COLO668 (cell line): Measurements from ENCODE around the gene DUSP9.
"Not testable (repeated sequence)": the region's sequence is repeated elsewhere in the genome, so short reads cannot be mapped to it uniquely, and the experiment has no call there.

Source experiments
- DNase-seq: peaks from one replicate; lab custom pipeline; 2025; ENCODE audit not compliant: unreplicated experiment; lab: John Stamatoyannopoulos, UW

The DUSP9 gene

GRCh38 chrX:153689654-153690465 is 42.9 kb downstream of the DUSP9 start:
- no peak for DNase-seq

GRCh38 chrX:153690466-153690865 is 43.5 kb downstream of the DUSP9 start:
- DNase-seq, result no peak

GRCh38 chrX:153691032-153691827 is 44.2 kb downstream of the DUSP9 start:
- DNase-seq, result not testable (repeated sequence)

- DNase-seq, result no peak
Measured at GRCh38 chrX:153692003-153692402, 45.0 kb downstream of the DUSP9 start.

GRCh38 chrX:153692611-153693156 is 45.7 kb downstream of the DUSP9 start:
- peak; percentile 22 for DNase-seq

GRCh38 chrX:153693216-153694086 is 46.4 kb downstream of the DUSP9 start:
- no peak for DNase-seq

- DNase-seq, result not testable (repeated sequence)
Measured at GRCh38 chrX:153694256-153694655, 47.3 kb downstream of the DUSP9 start.

- no peak for DNase-seq
Measured at GRCh38 chrX:153694687-153695270, 47.8 kb downstream of the DUSP9 start.

GRCh38 chrX:153696100-153696499 is 49.1 kb downstream of the DUSP9 start:
- DNase-seq, result no peak

- DNase-seq, result not testable (repeated sequence)
Measured at GRCh38 chrX:153696538-153696937, 49.5 kb downstream of the DUSP9 start.

GRCh38 chrX:153696986-153697722 is 50.2 kb downstream of the DUSP9 start:
- DNase-seq, result not testable (repeated sequence)

- no peak for DNase-seq
Measured at GRCh38 chrX:153697924-153698865, 51.2 kb downstream of the DUSP9 start.

GRCh38 chrX:153699210-153699783 is 52.3 kb downstream of the DUSP9 start:
- DNase-seq, result not testable (repeated sequence)

GRCh38 chrX:153699784-153700371 is 52.9 kb downstream of the DUSP9 start:
- DNase-seq, result not testable (repeated sequence)

GRCh38 chrX:153700376-153700945 is 53.5 kb downstream of the DUSP9 start:
- no peak for DNase-seq
